SK-N-SH (cell line): ENCODE data around the gene CARD19. TPM values are rescaled to one million over a fixed set of nuclear protein-coding genes. Genes with fewer than 3 reads are reported as not detected.

Source experiments
- CTCF ChIA-PET: fragments of 300-600, 350-600 bp; formaldehyde crosslinking; extraction: SDS; loops from one replicate; lab custom pipeline; 2021; lab: Yijun Ruan, JAX
- POLR2A ChIA-PET: fragments of 350-600 bp; sonication (Branson Sonifier 250); formaldehyde crosslinking; extraction: SDS; loops from one replicate; lab custom pipeline; 2020; ENCODE audit warnings: antibody characterized with exemption, inconsistent platforms; lab: Yijun Ruan, JAX
- DNase-seq: peaks from one replicate; pipeline ENCODE4 v3.0.0; 2012
- H2AFZ ChIP-seq: fragments of 200-600 bp; sonication (generic); 2 replicates; pipeline ENCODE4 v1.8.1; 2016; ENCODE audit warnings: antibody characterized with exemption, mild to moderate bottlenecking, low read depth
- H3F3A ChIP-seq: fragments of 200-600 bp; sonication (generic); replicated peaks from 2 replicates; pipeline ENCODE3; 2016; ENCODE audit warnings: antibody characterized with exemption, mild to moderate bottlenecking; ENCODE audit not compliant: insufficient read depth
- H3K27ac ChIP-seq, 2 experiments: fragments of 200-500 bp in 1 of 2; fragments of 200-600 bp in 1 of 2; sonication (Bioruptor generic) in 1 of 2; sonication (generic), shearing (Covaris generic) in 1 of 2; 2 replicates each; pipeline versions ENCODE4 v1.5.1 to v1.6.1; 2014 to 2016; ENCODE audit warnings: low read depth in 2 of 2, inconsistent platforms in 1 of 2, low read length in 1 of 2, mild to moderate bottlenecking in 1 of 2, mixed read lengths in 1 of 2
- H3K27me3 ChIP-seq: fragments of 200-600 bp; sonication (generic), shearing (Covaris generic); 2 replicates; pipeline ENCODE4 v1.6.1; 2016; ENCODE audit warnings: mixed run types; ENCODE audit not compliant: insufficient read depth
- H3K36me3 ChIP-seq, 2 experiments: fragments of 200-500 bp in 1 of 2; fragments of 200-600 bp in 1 of 2; sonication (Bioruptor generic) in 1 of 2; sonication (generic) in 1 of 2; replicated peaks in 1 of 2; 2 replicates each; pipeline versions ENCODE3 to v1.5.1; 2014 to 2016; ENCODE audit warnings: low read length in 1 of 2, mild to moderate bottlenecking in 1 of 2; ENCODE audit not compliant: insufficient read depth in 2 of 2, control insufficient read depth in 1 of 2
- H3K4me1 ChIP-seq, 2 experiments: fragments of 200-500 bp in 1 of 2; fragments of 200-600 bp in 1 of 2; sonication (Bioruptor generic) in 1 of 2; sonication (generic), shearing (Covaris generic) in 1 of 2; 2 replicates each; pipeline versions ENCODE4 v1.5.1 to v1.6.1; 2014 to 2016; ENCODE audit warnings: low read depth in 1 of 2, low read length in 1 of 2, mixed run types in 1 of 2; ENCODE audit not compliant: insufficient read depth in 2 of 2, control insufficient read depth in 1 of 2
- H3K4me2 ChIP-seq: fragments of 200-600 bp; sonication (generic), shearing (Covaris generic); 2 replicates; pipeline ENCODE4 v1.6.1; 2017; ENCODE audit warnings: mixed run types
- H3K4me3 ChIP-seq, 2 experiments: fragments of 200-500 bp in 1 of 2; fragments of 200-600 bp in 1 of 2; sonication (Bioruptor generic) in 1 of 2; sonication (generic), shearing (Covaris generic) in 1 of 2; 2 replicates each; pipeline versions ENCODE4 v1.5.1 to v1.8.1; 2014 to 2016; ENCODE audit warnings: low read depth in 2 of 2, inconsistent platforms in 1 of 2, low read length in 1 of 2, mild to moderate bottlenecking in 1 of 2, mixed read lengths in 1 of 2, moderate library complexity in 1 of 2
- H3K79me2 ChIP-seq: fragments of 200-600 bp; sonication (generic); 2 replicates; pipeline ENCODE4 v1.8.1; 2017; ENCODE audit warnings: mild to moderate bottlenecking; ENCODE audit not compliant: insufficient read depth
- H3K9ac ChIP-seq: fragments of 200-600 bp; sonication (generic); 2 replicates; pipeline ENCODE4 v1.6.1; 2017; ENCODE audit warnings: mixed run types
- H3K9me2 ChIP-seq: fragments of 200-600 bp; sonication (generic); 2 replicates; pipeline ENCODE4 v1.6.1; 2017; ENCODE audit warnings: mixed run types
- H3K9me3 ChIP-seq: fragments of 200-600 bp; sonication (generic); 2 replicates; pipeline ENCODE4 v1.6.1; 2017; ENCODE audit warnings: mixed run types, mild to moderate bottlenecking, moderate library complexity
- H4K20me1 ChIP-seq: fragments of 200-600 bp; sonication (generic); 2 replicates; pipeline ENCODE4 v1.6.1; 2017; ENCODE audit warnings: mild to moderate bottlenecking, mixed run types; ENCODE audit not compliant: insufficient read depth
- CTCF ChIP-seq: fragments of 200-600 bp; sonication (generic); IDR thresholded peaks from 2 replicates; pipeline ENCODE4 v1.6.1; 2017; ENCODE audit warnings: antibody characterized with exemption, mild to moderate bottlenecking, moderate library complexity
- ELF1 ChIP-seq: IDR thresholded peaks from 2 replicates; pipeline ENCODE4 v1.4.0; 2012
- EP300 ChIP-seq, 2 experiments: IDR thresholded peaks; 2 replicates each; pipeline versions ENCODE4 v1.4.0 to v1.6.1; 2012; ENCODE audit warnings: borderline replicate concordance in 1 of 2, low read depth in 1 of 2, low read length in 1 of 2
- EZH2phosphoT487 ChIP-seq: fragments of 200-600 bp; sonication (generic); IDR thresholded peaks from 2 replicates; pipeline ENCODE4 v1.6.1; 2017; ENCODE audit warnings: low read depth, mixed run types, mild to moderate bottlenecking, antibody characterized with exemption, moderate library complexity, borderline replicate concordance
- FOSL2 ChIP-seq: IDR thresholded peaks from 2 replicates; pipeline ENCODE4 v1.4.0; 2012; ENCODE audit warnings: low read depth, mild to moderate bottlenecking, moderate library complexity, borderline replicate concordance
- FOXM1 ChIP-seq: IDR thresholded peaks from 2 replicates; pipeline ENCODE4 v1.4.0; 2012; ENCODE audit warnings: low read depth, mild to moderate bottlenecking
- GATA2 ChIP-seq: sonication (generic); formaldehyde crosslinking; IDR thresholded peaks from 2 replicates; pipeline ENCODE4 v1.5.0; 2020; ENCODE audit warnings: mild to moderate bottlenecking, missing genetic modification reagents
- IRF3 ChIP-seq: fragments of 150-350 bp; IDR thresholded peaks from 2 replicates; pipeline ENCODE4 v1.6.1; 2016; ENCODE audit warnings: mild to moderate bottlenecking, low read depth, low read length
- JUND ChIP-seq: IDR thresholded peaks from 2 replicates; pipeline ENCODE4 v1.4.0; 2012
- MEF2A ChIP-seq: IDR thresholded peaks from 2 replicates; pipeline ENCODE4 v1.4.0; 2012; ENCODE audit warnings: low read depth, borderline replicate concordance
- MXI1 ChIP-seq: IDR thresholded peaks from 2 replicates; pipeline ENCODE4 v1.6.1; 2012; ENCODE audit warnings: mild to moderate bottlenecking, low read depth, low read length, improper control_type of control experiment
- NFIC ChIP-seq: IDR thresholded peaks from 2 replicates; pipeline ENCODE4 v1.4.0; 2012; ENCODE audit warnings: borderline replicate concordance
- NRF1 ChIP-seq: IDR thresholded peaks from 2 replicates; pipeline ENCODE4 v1.6.1; 2012; ENCODE audit warnings: low read depth, mild to moderate bottlenecking, low read length
- RCOR1 ChIP-seq: fragments of 150-350 bp; IDR thresholded peaks from 2 replicates; pipeline ENCODE4 v1.6.1; 2017; ENCODE audit warnings: antibody characterized with exemption, low read length
- REST ChIP-seq: IDR thresholded peaks from 2 replicates; pipeline ENCODE4 v1.6.1; 2012; ENCODE audit warnings: mild to moderate bottlenecking, low read depth, low read length, moderate library complexity
- SMC3 ChIP-seq: IDR thresholded peaks from 2 replicates; pipeline ENCODE4 v1.6.1; 2012; ENCODE audit warnings: low read depth, low read length, improper control_type of control experiment
- TCF12 ChIP-seq: IDR thresholded peaks from 2 replicates; pipeline ENCODE4 v1.4.0; 2012
- TEAD4 ChIP-seq: IDR thresholded peaks from 2 replicates; pipeline ENCODE4 v1.4.0; 2012; ENCODE audit warnings: mild to moderate bottlenecking, borderline replicate concordance; ENCODE audit not compliant: insufficient read depth
- USF1 ChIP-seq: IDR thresholded peaks from 2 replicates; pipeline ENCODE4 v1.4.0; 2012; ENCODE audit warnings: low read depth, borderline replicate concordance
- YY1 ChIP-seq: IDR thresholded peaks from 2 replicates; pipeline ENCODE4 v1.4.0; 2012; ENCODE audit warnings: low read depth, mild to moderate bottlenecking
- WGBS: methylation state at CpG from one replicate; pipeline ENCODE4 v1.1.6; 2017; ENCODE audit warnings: low lambda C conversion rate; 5-methylcytosine and 5-hydroxymethylcytosine counted together
- polyA plus RNA-seq, 3 experiments: library from polyadenylated mRNA; depleted of rRNA; stranded (reverse); fragments of >200 nt; gene quantifications; 2 replicates each; pipeline ENCODE4 v1.2.3, GENCODE V29; 2012

CARD19 gene
- polyA plus RNA-seq, 1 of the 3 experiments (the other 2 are of a cell fraction): 165 TPM

- 0 out of 2 replicates have a peak, but pooled peaks cover 7% of the 10 kb centered on the region for H4K20me1 ChIP-seq
- DNase-seq: no peak
- H3F3A ChIP-seq: peaks cover 2% of the 10 kb centered on the region
- no peak overlapping the region for H3K4me2 ChIP-seq
- H3K9me2 ChIP-seq: no peaks in the 10 kb centered on the region
- no peak overlapping the region for H3K9ac ChIP-seq
- peaks cover 6 to 64% of the 10 kb centered on the region in 2 experiments; a peak in 3 of 4 replicates for H3K4me1 ChIP-seq
- no peaks in the 10 kb centered on the region for H3K9me3 ChIP-seq
- H2AFZ ChIP-seq: no peak overlapping the region
- TF ChIP-seq ELF1: no peak
- TF ChIP-seq RCOR1: no peak
- no peak for TF ChIP-seq EZH2phosphoT487
- TF ChIP-seq TEAD4: no peak
- TF ChIP-seq NRF1: no peak
- no peak for TF ChIP-seq SMC3
- no peak for TF ChIP-seq FOXM1
- TF ChIP-seq JUND: no peak
- TF ChIP-seq CTCF: no peak
- no peak for TF ChIP-seq EP300 (IDR thresholded peaks at IDR 0.05; ENCODE audit: borderline replicate concordance in 1 of 2, low read depth in 1 of 2, low read length in 1 of 2)
- no peak for TF ChIP-seq MEF2A
- no peak for TF ChIP-seq GATA2 (CRISPR knock-in tag)
- no peak for TF ChIP-seq YY1
- no peak for TF ChIP-seq TCF12
- no peak for TF ChIP-seq REST
- no peak for TF ChIP-seq FOSL2
- TF ChIP-seq NFIC: no peak
- TF ChIP-seq MXI1: no peak
- TF ChIP-seq USF1: no peak
- TF ChIP-seq IRF3: no peak
- CTCF ChIA-PET: interaction anchor here (1.5 to 5.2 kb wide), 2 partner anchors 9 to 19 kb away, joined by 7 to 31 read pairs; no protein-coding TSS in a partner anchor
- peaks cover 19% of the 10 kb centered on the region; the same call in 1 of the 2 replicates for H3K79me2 ChIP-seq
- H3K4me3 ChIP-seq: no peak overlapping the region
- no peak overlapping the region; a peak in 1 of 4 replicates for H3K27ac ChIP-seq
- POLR2A ChIA-PET: no interaction called here
- peaks cover 0 to 9% of the 10 kb centered on the region in 2 experiments for H3K36me3 ChIP-seq
- H3K27me3 ChIP-seq: no peaks in the 10 kb centered on the region
- WGBS: 97% methylated on average over 6 of the region's 14 CpGs
Observed at GRCh38 chr9:93128011-93128714, 32.1 kb downstream of the CARD19 start.
